H1 (cell line): ENCODE measurements around the gene MAPT. TPM values are rescaled to one million over a fixed set of nuclear protein-coding genes. Genes with fewer than 3 reads are reported as not detected.

ENCODE experiments used
- CHD7 ChIP-seq: fragments of 300-600 bp; sonication (generic); IDR thresholded peaks from 2 replicates; pipeline ENCODE4 v1.7.1; 2012; ENCODE audit warnings: low read length, moderate library complexity, mild to moderate bottlenecking, inconsistent platforms; ENCODE audit not compliant: insufficient replicate concordance
- MAX ChIP-seq: IDR thresholded peaks from 2 replicates; pipeline ENCODE4 v1.6.1; 2012; ENCODE audit warnings: inconsistent platforms
- polyA plus RNA-seq, 7 experiments: library from polyadenylated mRNA; depleted of rRNA in 3 of 7; stranded (reverse) in 5 of 7; unstranded in 2 of 7; fragments of >200 nt in 5 of 7; fragments of 200-250 nt in 2 of 7; gene quantifications; 1 replicate in 5 of 7; 2 replicates in 1 of 7; 4 replicates in 1 of 7; pipeline versions ENCODE4 v1.2.1 to v1.2.3, GENCODE V29; 2011 to 2013; ENCODE audit warnings: missing spikeins in 2 of 7, mixed read lengths in 2 of 7
- total RNA-seq: library from RNA; stranded (reverse); fragmentation: NEBNext Ultra II Directional; extraction: Animal tissue kit (Norgen Biotek cat#: 25700); gene quantifications from 2 replicates; pipeline ENCODE4 v1.2.1, GENCODE V29; 2021

The MAPT gene
- total and polyA plus RNA-seq, 2 of the 8 experiments (the other 6 are each of a cell fraction or from before 2014, with no cell fraction given): 0.54 to 1.7 TPM

- TF ChIP-seq CHD7: no peak
- no peak for TF ChIP-seq MAX
- TF ChIP-seq, all 59 proteins: peak for 0
Observed at GRCh38 chr17:46059486-46059885, 165.1 kb downstream of the MAPT start (continued).
